PC-3 (cell line): ENCODE measurements around the gene RRBP1. TPM values are rescaled to one million over a fixed set of nuclear protein-coding genes. Genes with fewer than 3 reads are reported as not detected.

Experiments used
- ATAC-seq: fragments of 200-7000 bp; cut with Tn5 transposase; 2 replicates; pipeline ENCODE4 v1.9.1; 2020; ENCODE audit warnings: mild to moderate bottlenecking, moderate library complexity
- BruUV-seq: library from RNA; stranded (reverse); fragments of 400-500 nt; replicated peaks from 2 replicates; lab custom pipeline; 2021; lab: Mats Ljungman, UMichigan
- CTCF ChIA-PET: fragments of 300-600 bp; sonication (Branson Sonifier 250); formaldehyde crosslinking; loops from one replicate; lab custom pipeline; 2022; ENCODE audit warnings: antibody characterized with exemption; lab: Charles Lee
- POLR2A ChIA-PET: fragments of 300-600 bp; sonication (Branson Sonifier 250); formaldehyde crosslinking; loops from one replicate; lab custom pipeline; 2022; ENCODE audit warnings: antibody characterized with exemption; ENCODE audit not compliant: unreplicated experiment; lab: Charles Lee
- DNase-seq: peaks from one replicate; pipeline ENCODE4 v3.0.0-alpha.2; 2015
- H2AFZ ChIP-seq: fragments of 300-600 bp; sonication (generic); 2 replicates; pipeline ENCODE4 v1.6.0; 2016; ENCODE audit warnings: antibody characterized with exemption, low read length
- H3F3A ChIP-seq: fragments of 300-600 bp; sonication (generic); one replicate; pipeline ENCODE4 v1.6.0; 2017; ENCODE audit warnings: antibody characterized with exemption, low read length, control low read depth, mild to moderate bottlenecking; ENCODE audit not compliant: unreplicated experiment
- H3K27ac ChIP-seq: fragments of 300-600 bp; sonication (generic); 2 replicates; pipeline ENCODE4 v1.5.1; 2016; ENCODE audit warnings: mild to moderate bottlenecking, low read length
- H3K27me3 ChIP-seq: fragments of 300-600 bp; sonication (generic); 2 replicates; pipeline ENCODE4 v1.6.1; 2016; ENCODE audit warnings: low read length, mixed read lengths
- H3K36me3 ChIP-seq: fragments of 300-600 bp; sonication (generic); 2 replicates; pipeline ENCODE4 v1.6.1; 2016; ENCODE audit warnings: low read depth, mixed run types, low read length, mixed read lengths
- H3K4me1 ChIP-seq: fragments of 300-600 bp; sonication (generic); 2 replicates; pipeline ENCODE4 v1.5.1; 2016; ENCODE audit warnings: low read length; ENCODE audit not compliant: insufficient read depth
- H3K4me2 ChIP-seq: fragments of 300-600 bp; sonication (generic); 2 replicates; pipeline ENCODE4 v1.6.0; 2016; ENCODE audit warnings: low read length
- H3K4me3 ChIP-seq: fragments of 300-600 bp; sonication (generic); 2 replicates; pipeline ENCODE4 v1.5.1; 2016; ENCODE audit warnings: mild to moderate bottlenecking, low read length, mixed read lengths
- H3K79me2 ChIP-seq: fragments of 300-600 bp; sonication (generic); 2 replicates; pipeline ENCODE4 v1.6.1; 2017; ENCODE audit warnings: low read length, mixed read lengths
- H3K9ac ChIP-seq: fragments of 300-600 bp; sonication (generic); 2 replicates; pipeline ENCODE4 v1.6.0; 2016; ENCODE audit warnings: mild to moderate bottlenecking, low read length
- H3K9me2 ChIP-seq: fragments of 300-600 bp; sonication (generic); replicated peaks from 2 replicates; pipeline ENCODE4 v1.6.1; 2016; ENCODE audit warnings: mixed run types, low read length, mixed read lengths
- H3K9me3 ChIP-seq: fragments of 300-600 bp; sonication (generic); 2 replicates; pipeline ENCODE4 v1.6.1; 2016; ENCODE audit warnings: low read length, mixed read lengths
- H4K20me1 ChIP-seq: fragments of 300-600 bp; sonication (generic); 2 replicates; pipeline ENCODE4 v1.6.1; 2016; ENCODE audit warnings: low read length, mixed read lengths
- CTCF ChIP-seq: fragments of 300-600 bp; sonication (generic); conservative IDR thresholded peaks from 2 replicates; pipeline ENCODE4 v1.5.1; 2017; ENCODE audit warnings: antibody characterized with exemption, low read depth, mild to moderate bottlenecking, low read length
- EZH2 ChIP-seq: fragments of 300-600 bp; sonication (generic); IDR thresholded peaks from one replicate; pipeline ENCODE4 v1.6.1; 2017; ENCODE audit warnings: antibody characterized with exemption, mild to moderate bottlenecking, low read length; ENCODE audit not compliant: unreplicated experiment
- EZH2phosphoT487 ChIP-seq: fragments of 300-600 bp; sonication (generic); IDR thresholded peaks from 2 replicates; pipeline ENCODE4 v1.6.1; 2018; ENCODE audit warnings: mild to moderate bottlenecking, antibody characterized with exemption, low read length, borderline replicate concordance
- intact Hi-C: fragments of 100-400 bp; cut with micrococcal nuclease; formaldehyde crosslinking; loops from 2 replicates; pipeline ENCODE4 v1.9.0; 2023
- total RNA-seq: library from RNA; depleted of rRNA; stranded (reverse); fragments of >200 nt; gene quantifications from 2 replicates; pipeline ENCODE4 v1.2.3, GENCODE V29; 2014

RRBP1 gene
- total RNA-seq, 1 experiment from 2014 or later: 176 TPM

GRCh38 chr20:17615645-17616479 is 66.2 kb downstream of the RRBP1 start:
- intact Hi-C loops: no loop called here

GRCh38 chr20:17614812-17615644 is 67.0 kb downstream of the RRBP1 start:
- Histone ChIP-seq H3K27me3 (no peaks in the 10 kb centered on the region), H3K79me2 (no peaks in the 10 kb centered on the region), H3K4me1 (no peaks in the 10 kb centered on the region), H3K9ac (no peak overlapping the region), H2AFZ (no peak overlapping the region), H3F3A (no peaks in the 10 kb centered on the region), H3K27ac (no peak overlapping the region), H3K9me2 (no peaks in the 10 kb centered on the region), H3K36me3 (peaks cover 38% of the 10 kb centered on the region), H4K20me1 (no peaks in the 10 kb centered on the region), H3K4me2 (no peak overlapping the region), H3K4me3 (no peak overlapping the region), H3K9me3 (no peaks in the 10 kb centered on the region)
- TF ChIP-seq CTCF (no peak), EZH2 (no peak), EZH2phosphoT487 (no peak)
- ATAC-seq (no peak), DNase-seq (no peak)
- ChIA-PET CTCF (interaction anchor here (0.8 kb wide), 1 partner anchor 110 kb away, joined by 5 read pairs; no protein-coding TSS in a partner anchor), POLR2A (interaction anchor here (0.6 kb wide), 1 partner anchor 286 kb away, joined by 3 read pairs; no protein-coding TSS in a partner anchor)
- intact Hi-C loops: no loop called here
- BruUV-seq: no TSS peak

More at GRCh38 chr20:17615645-17616479, 66.2 kb downstream of the RRBP1 start:
- Histone ChIP-seq H3K36me3 (peaks cover 46% of the 10 kb centered on the region), H3K9ac (no peak overlapping the region), H3K4me2 (no peak overlapping the region), H2AFZ (no peak overlapping the region), H3K79me2 (no peaks in the 10 kb centered on the region), H3K4me3 (no peak overlapping the region), H3K27me3 (no peaks in the 10 kb centered on the region), H4K20me1 (no peaks in the 10 kb centered on the region), H3K27ac (no peak overlapping the region), H3K9me2 (no peaks in the 10 kb centered on the region), H3K4me1 (no peaks in the 10 kb centered on the region), H3K9me3 (no peaks in the 10 kb centered on the region), H3F3A (no peaks in the 10 kb centered on the region)
- no peak for TF ChIP-seq EZH2
- no peak for TF ChIP-seq CTCF
- TF ChIP-seq EZH2phosphoT487: no peak
- ChIA-PET POLR2A (no interaction called here), CTCF (interaction anchor here (0.8 kb wide), 1 partner anchor 111 kb away, joined by 5 read pairs; no protein-coding TSS in a partner anchor)
- DNase-seq (no peak), ATAC-seq (no peak)
- no TSS peak for BruUV-seq
